GM19238 (cell line): ENCODE data around the gene FUOM.
"Not testable (repeated sequence)": the region's sequence is repeated elsewhere in the genome, so short reads cannot be mapped to it uniquely, and the experiment has no call there.

Source experiments
- DNase-seq: peaks from one replicate; pipeline ENCODE4 v3.0.0; 2011; ENCODE audit warnings: low spot score; ENCODE audit not compliant: insufficient read length

The FUOM gene

GRCh38 chr10:133368153-133368552 is 10.3 kb upstream of the FUOM start:
- DNase-seq, result no peak

DNA sequence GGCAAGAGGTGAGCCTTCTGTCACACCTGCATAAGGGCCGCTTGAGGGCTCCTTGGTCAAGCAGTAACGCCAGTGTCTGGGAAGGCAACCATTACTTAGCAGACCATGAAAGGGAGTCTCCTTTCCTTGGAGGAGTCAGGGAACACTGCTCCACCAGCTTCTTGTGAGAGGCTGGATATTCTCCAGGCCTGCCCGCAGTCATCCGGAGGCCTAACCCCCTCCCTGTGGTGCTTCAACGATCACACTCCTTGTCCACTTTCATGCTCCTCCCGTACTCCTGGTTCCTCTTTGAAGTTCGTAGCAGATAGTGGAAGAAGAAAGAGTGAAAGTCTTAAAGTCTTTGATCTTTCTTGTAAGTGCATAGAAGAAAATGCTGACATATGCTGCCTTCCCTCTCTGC is 9.6 kb upstream of the FUOM start:
- not testable (repeated sequence) for DNase-seq

DNA sequence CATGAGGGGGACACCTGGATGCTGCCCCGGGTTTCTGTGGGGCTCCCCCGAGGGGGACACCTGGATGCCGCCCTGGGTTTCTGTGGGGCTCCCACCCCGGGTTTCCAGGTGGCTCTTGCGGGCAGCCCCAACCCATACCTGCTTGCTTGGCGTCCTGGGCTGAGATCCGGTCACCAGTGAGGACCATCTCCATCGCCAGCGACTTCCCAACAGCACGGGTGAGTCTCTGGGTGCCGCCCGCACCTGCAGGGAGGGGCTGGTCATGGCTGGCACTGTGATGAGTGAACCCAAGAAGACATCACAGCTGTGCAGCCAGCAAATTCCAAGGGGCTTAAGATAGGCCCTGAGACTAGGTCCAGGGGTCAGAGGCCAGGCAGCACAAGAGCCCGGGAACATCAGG is 8.9 kb upstream of the FUOM start:
- DNase-seq, result no peak

DNA sequence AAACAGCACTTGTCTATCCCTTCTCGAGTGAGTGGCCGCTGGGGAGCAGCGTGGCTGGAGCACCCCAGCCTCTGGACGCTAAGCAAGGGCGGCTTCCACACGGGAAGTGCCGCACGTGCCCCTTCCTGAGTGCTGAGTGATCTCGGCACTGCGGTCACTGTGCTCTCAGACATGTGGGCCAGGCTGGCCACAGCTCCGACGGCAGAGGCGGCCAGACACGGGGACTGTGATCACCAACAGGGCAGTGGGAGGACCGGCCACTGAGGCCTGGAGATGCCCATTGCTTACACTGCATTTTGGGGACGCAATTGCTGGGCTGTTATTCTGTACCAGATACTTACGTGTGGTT is 8.3 kb upstream of the FUOM start:
- no peak for DNase-seq

GRCh38 chr10:133365461-133366129 is 7.8 kb upstream of the FUOM start:
- DNase-seq, result no peak

DNA sequence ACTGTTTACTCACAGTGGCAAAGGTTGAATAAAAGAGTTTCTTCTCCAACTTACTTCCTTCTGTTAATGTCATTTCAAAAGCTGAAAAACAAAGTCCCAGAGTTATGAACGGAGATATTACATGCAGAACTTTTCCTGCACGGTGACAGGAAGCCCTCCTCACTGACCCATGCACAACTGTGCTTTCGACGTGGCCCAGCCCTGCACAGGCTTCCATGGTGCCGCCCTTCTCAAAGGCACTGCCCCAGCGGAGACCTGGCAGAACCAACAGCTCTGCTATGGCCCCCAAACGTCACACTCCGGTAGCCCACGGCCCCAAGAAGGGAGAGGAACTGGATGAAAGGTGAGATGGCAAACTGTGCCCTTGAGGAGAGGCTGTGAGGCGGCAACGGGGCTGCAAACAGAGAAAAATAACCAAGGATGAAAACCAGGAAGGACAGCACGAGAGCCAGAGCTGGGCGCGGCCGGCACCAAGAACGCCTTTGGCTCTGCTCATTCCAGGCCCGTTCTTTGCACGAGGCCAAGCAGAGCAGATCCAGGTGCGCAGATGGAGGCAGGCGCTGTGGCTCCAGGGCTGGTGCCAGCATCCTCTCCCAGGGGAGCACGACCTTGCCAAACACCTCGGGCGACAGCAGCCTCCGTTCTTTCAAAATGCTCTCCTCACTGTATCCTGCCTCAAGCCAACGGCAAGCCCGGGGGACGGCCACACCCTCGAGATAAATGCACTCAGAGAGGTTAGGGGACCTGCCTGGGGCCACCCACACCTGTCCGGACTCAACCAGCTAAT is 7.0 kb upstream of the FUOM start:
- DNase-seq, result no peak

- no peak for DNase-seq
Observed at GRCh38 chr10:133362846-133363245, 5.0 kb upstream of the FUOM start.

GRCh38 chr10:133361773-133362441 is 4.1 kb upstream of the FUOM start:
- DNase-seq, result no peak

DNA sequence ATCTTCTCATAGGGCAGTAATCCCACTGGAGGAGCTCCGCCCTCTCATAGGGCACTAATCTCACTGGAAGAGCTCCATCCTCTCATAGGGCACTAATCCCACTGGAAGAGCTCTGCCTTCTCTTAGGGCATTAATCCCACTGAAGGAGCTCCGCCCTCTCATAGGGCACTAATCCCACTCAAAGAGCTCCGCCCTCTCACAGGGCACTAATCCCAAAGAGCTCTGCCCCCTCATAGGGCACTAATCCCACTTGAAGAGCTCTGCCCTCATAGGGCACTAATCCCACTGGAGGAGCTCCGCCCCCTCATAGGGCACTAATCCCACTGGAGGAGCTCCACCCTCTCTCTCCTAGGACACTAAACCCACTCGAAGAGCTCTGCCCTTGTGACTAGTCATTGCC is 3.4 kb upstream of the FUOM start:
- no peak for DNase-seq

DNA sequence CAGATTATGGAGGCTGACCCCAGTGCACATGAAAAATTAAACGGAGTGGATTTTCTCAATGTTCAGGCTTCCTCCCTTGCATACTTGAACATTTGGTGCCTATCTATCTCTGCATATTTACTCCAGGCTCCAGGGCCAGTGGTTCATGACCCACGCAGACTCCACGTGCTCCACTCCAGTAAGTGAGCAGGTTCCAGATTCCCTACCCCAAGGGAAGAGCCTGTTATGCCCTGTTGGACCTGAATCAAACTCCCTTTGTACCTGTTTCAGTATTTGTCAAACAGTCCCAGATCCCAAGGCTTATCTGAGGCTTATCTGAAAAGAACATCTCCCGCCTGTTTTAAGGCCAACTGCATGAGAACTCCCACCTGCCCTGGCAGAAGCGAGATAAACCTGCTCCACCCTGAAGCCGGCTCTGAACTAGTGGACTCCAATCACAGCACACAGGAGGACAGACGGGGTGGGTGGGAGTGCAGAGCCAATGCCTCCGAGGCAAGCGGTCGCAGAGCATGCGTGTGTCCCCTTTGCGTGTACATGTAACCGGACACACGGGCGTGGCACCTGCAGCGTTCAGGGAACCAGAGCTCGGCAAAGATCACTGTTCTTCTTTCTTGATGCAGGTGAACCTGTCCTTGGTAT is 2.3 kb upstream of the FUOM start:
- DNase-seq, result no peak

GRCh38 chr10:133359554-133359971 is 1.7 kb upstream of the FUOM start:
- DNase-seq, result no peak

GRCh38 chr10:133358925-133359310 is 1.1 kb upstream of the FUOM start:
- DNase-seq, result no peak

DNA sequence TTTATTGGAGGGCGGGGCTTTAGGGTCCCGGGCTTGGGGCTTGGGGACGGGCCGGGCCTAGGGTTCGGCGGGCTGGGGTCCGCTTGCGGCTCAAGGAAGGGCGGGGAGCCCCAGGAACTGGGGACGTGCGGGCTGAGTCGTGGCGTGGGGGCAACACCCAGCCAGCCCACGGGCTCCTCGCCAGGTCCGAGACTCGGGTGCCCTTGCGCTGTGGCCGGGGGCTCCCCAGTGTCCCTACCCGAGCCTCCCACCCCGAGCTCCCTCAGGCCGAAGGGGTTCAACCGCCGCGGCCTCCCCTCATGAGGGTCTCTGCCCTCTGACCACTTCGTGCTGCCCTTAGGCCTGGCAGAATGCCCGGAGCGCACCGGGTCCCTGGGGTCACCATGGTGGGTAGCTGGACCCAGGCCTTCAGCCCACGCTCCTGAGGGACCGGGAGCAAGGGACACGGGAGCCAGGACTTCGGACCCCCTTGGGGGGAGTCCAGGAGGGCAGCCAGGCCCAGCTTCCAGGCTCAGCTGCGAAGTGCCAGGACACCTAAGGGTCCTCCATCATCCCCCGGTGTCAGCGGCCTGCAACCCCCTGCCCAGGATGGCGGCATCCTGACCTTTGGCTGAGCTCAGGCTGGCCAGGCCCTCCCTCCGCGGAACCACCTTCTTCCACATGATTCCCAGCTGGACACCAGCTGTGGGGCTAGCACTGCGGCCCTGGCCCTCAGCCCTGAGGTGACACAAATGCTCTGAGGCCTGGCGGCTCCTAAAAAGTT is 524 bp upstream of the FUOM start:
- no peak for DNase-seq

GRCh38 chr10:133356549-133357284 is 1.1 kb downstream of the FUOM start:
- no peak for DNase-seq

- DNase-seq, result no peak
Observed at GRCh38 chr10:133355991-133356390, 1.8 kb downstream of the FUOM start.

DNA sequence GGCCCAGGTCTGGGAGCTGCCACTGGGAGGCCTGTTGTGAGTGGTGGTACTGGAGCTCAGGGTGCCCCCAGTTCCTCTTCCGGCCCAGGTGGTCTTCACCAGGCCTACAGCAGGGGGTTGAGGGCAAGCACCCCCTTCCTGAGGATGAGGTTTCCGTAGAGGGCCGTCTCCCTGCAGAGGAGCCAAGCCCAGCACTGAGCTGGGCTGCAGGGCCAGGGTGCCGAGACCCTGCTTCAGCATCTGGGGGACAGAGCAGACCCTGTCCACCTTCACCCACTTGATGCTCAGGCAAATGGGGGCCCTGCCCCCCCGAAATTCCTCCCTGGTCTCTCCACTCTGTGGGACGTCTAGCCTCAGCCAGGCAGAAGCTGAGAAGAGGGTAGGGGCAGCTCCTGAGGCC is 2.6 kb downstream of the FUOM start:
- DNase-seq, result no peak

- no peak for DNase-seq
Observed at GRCh38 chr10:133354672-133355240, 3.1 kb downstream of the FUOM start.

DNA sequence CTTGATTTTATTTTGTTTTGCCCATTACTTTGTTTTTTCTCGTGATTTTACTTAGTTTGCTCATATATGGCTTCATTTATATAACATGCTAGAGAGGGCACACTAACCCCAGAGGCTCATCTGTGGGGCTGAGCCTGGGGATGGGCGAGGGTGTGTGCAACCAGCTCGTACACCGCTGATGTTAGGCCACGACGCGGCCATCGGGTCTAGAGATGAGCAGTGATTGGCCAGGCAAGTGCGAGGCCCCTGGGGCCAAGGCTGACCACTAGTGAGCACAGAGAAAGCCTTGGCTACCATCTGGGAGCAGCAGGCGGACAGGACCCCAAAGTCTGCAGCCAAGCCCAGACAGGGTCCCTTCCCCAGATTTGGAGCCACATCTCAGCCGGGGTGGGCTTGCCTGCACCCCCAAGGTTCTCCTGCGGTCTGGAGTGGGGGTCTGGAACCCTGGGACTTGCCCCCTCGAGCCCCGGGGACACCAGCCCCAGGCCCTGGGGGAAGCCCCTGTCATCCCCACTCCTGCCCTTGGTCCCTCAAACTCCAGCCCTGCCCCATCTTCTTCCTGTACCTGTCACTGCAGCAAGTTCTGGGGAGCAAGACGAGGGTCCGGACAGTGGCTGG is 3.7 kb downstream of the FUOM start:
- DNase-seq, result no peak

- DNase-seq, result no peak
Observed at GRCh38 chr10:133353202-133353959, 4.4 kb downstream of the FUOM start.
